COR-L47 (cell line): ENCODE data around the gene ACP6.
A peak's percentile ranks its signal among the peaks of the same experiment; 100 is the strongest.
"Not testable (repeated sequence)": the region's sequence is repeated elsewhere in the genome, so short reads cannot be mapped to it uniquely, and the experiment has no call there.

ENCODE experiments used
- DNase-seq: peaks from one replicate; lab custom pipeline; 2025; lab: John Stamatoyannopoulos, UW

Gene ACP6

DNA sequence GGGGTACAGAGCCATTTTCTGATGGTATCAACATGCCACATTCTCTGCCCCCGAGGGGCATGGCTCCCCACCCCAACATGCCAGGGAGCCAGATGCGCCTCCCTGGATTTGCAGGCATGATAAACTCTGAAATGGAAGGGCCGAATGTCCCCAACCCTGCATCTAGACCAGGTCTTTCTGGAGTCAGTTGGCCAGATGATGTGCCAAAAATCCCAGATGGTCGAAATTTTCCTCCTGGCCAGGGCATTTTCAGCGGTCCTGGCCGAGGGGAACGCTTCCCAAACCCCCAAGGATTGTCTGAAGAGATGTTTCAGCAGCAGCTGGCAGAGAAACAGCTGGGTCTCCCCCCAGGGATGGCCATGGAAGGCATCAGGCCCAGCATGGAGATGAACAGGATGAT is 50.6 kb downstream of the ACP6 start:
- no peak for DNase-seq

DNA sequence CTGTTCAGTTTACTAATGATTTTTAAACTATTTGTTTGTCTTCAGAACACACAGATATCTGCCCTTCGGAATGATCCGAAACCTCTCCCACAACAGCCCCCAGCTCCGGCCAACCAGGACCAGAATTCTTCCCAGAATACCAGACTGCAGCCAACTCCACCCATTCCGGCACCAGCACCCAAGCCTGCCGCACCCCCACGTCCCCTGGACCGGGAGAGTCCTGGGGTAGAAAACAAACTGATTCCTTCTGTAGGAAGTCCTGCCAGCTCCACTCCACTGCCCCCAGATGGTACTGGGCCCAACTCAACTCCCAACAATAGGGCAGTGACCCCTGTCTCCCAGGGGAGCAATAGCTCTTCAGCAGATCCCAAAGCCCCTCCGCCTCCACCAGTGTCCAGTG is 51.6 kb downstream of the ACP6 start:
- DNase-seq = no peak

DNA sequence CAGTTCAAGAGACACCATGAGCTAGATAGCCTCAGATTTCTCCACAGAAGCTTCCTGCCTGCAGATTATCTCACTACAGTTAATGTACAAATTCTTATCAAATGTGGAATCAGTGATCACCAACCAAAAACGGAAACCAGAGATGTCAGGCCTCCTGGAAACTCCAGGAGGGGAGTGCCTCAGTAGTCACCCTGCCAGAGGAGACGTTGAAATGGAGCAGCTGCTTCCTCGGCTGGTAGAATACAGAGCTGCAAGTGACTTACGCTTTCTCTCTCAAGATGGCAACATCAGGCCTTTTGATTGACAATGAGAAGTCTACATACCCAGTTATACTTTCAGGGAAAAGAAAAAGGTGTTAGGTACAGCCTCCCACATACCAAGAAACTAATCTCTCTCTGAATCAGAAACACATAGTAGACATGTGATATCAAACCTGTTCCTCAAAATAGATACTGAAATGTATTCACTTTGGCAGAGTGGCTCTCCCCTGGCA is 52.2 kb downstream of the ACP6 start:
- DNase-seq = no peak

DNA sequence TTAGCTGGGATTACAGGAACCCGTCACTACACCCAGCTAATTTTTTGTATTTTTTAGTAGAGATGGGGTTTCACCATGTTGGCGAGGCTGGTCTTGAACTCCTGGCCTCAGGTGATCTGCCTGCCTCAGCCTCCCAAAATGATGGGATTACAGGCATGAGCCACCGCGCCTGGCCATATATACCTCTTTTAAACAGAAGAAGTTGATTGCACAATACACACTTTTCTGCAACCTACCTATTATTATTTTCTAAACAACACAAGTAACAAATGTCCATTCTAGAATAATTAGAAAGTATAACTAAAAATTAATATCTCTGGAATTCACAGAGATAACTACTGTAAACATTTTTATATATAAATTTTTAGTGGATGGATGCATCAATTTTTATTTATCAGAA is 55.4 kb downstream of the ACP6 start:
- DNase-seq = not testable (repeated sequence)

DNA sequence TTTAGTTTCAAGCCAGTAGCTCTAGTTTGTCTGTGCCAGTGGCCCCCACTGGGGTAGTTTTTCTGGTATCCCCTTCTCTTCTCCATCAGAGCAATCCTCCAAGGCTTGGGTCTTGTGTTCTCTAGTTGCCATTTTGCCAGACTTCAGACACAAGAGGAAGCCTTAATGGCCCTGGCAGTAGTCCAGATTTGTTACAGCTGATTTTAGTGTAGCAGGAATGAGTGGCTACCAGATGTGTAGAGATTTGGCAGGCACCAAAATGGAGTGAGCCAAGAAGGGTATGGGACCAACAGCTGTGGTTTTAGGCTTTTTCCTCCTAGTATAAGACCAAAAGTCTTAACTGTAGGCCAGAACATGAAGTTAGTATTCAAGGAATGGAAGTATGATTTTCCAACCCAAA is 56.8 kb downstream of the ACP6 start:
- peak; percentile 65 for DNase-seq

DNA sequence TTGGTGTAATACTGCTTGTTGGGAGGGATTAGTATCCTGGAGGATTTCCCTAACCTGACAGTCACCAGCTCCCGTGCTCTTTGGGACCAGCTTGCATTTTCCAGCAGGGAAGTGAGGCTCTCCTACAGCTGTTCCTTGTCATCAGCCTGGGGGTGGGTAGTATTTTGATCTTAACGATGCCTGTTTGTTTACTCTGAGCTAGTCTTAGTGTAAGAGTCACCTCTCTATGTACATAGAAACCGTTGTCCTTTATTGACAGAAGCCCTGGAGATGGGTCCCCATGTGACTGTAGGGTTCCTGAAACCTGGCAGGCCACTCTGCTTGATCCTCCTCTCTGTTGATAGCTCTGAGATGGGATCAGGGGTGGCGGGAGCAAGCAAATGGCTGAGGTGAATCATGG is 58.0 kb downstream of the ACP6 start:
- peak; percentile 91 for DNase-seq

DNA sequence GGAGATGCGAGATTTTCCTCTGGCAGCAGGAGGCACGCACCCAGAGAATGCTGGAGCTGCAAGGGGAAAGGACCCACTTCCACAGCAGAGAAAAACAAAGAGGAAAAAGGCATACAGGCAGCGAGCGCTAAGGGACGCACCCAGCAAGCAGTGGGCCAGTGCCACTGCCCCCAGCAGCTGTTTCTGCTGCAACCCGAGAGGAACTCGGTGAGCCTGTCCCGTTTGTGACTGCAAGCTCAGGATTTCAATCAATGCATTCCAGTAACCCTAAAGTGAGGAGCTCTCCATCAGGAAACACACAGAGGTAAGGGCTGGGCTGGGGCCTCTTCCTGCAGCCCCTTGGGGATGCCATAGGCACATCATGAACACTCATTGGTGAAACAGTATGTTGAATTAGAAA is 58.7 kb downstream of the ACP6 start:
- DNase-seq = no peak

DNA sequence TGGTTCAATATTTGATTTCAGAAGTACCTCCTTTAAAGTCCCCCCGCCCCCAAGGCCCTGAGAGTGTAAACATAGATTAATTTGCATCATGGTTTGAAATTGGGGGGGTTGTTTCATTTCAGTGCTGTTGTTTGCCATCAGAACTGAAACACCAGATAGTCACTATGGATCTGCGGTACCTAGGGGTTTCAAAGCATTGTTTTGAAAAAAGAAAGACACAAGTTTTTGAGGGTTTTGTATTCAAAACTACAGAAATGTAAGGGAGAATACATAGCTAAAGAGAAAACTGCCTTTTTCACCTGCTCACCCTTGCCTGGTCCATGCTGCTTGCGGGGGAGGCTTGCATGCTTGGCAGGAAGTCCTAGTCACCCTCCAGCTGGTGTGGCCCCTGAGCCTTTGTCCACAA is 59.3 kb downstream of the ACP6 start:
- peak; percentile 23 for DNase-seq

DNA sequence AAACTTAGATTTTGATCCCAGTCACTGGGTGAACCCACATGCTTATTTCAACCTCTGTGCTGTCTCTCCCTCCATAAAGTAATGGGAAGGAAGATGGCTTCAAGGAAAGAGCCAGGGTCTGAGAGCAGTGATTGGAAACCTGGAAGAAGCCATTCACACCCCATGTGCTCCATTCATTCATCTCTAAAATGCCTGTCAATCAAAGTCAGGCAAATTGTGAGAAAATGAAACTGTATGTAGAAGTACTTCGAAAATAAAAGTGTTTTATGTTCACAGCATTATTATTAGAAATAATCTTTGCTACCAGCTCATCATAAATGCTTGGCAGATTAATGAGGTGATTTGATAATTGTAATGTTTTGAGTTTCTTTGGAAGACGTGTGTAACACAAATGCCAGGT is 61.0 kb downstream of the ACP6 start:
- no peak for DNase-seq

DNA sequence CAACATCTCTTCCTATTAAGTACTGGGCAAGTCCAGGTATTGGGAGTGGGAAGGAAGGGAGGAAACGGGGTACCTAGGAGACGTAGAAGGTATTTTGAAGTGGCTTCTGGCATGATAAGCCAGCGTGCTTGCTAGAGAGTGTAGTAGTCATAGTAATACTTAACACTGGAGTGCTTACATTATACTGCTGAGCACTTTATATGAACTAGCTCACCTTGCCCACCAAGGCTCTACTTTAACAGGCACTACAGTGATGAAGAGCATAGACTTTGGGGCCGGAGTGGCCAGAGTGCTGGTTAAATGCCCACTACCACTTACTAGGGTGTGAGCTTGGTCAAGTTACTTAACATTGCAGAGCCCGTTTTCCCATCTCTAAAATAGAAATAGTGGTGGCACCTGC is 61.7 kb downstream of the ACP6 start:
- DNase-seq = no peak

DNA sequence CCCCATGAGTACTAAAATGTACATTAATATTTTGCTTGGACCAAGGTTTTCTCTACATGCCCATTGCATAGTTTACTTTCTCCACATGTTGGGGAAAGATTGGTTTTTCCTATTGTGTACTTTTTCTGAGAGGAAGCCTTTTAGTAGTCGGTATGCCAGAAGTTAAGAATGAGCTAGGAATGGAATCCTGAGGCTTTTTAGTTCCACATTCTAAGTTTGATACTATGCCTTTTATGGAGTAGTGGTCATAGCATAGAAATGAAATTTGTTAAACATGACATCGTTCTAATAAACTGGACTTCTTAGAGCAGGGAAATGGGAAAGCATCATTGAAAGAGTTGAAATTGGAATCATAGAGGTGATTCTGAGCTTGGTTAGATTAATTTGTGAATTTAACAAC is 64.7 kb downstream of the ACP6 start:
- DNase-seq = no peak

DNA sequence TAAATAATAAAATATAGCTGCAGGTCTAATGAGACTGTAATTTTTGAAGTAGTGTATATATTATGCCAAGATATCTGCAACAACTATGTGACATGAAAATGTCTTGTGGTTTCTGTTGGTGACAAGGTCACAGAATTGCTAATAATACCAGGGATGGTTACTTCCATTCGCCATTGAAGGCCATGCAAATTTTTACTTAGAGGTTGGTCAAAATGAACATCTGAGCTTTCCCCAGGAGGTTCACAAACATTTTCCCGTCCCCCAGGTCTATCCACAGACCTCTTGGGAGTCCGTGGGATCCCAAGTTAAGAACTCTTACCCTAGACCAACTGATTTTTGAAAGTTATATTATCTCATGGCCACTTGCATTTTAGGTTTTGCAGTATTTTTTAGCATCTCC is 66.3 kb downstream of the ACP6 start:
- DNase-seq = no peak

DNA sequence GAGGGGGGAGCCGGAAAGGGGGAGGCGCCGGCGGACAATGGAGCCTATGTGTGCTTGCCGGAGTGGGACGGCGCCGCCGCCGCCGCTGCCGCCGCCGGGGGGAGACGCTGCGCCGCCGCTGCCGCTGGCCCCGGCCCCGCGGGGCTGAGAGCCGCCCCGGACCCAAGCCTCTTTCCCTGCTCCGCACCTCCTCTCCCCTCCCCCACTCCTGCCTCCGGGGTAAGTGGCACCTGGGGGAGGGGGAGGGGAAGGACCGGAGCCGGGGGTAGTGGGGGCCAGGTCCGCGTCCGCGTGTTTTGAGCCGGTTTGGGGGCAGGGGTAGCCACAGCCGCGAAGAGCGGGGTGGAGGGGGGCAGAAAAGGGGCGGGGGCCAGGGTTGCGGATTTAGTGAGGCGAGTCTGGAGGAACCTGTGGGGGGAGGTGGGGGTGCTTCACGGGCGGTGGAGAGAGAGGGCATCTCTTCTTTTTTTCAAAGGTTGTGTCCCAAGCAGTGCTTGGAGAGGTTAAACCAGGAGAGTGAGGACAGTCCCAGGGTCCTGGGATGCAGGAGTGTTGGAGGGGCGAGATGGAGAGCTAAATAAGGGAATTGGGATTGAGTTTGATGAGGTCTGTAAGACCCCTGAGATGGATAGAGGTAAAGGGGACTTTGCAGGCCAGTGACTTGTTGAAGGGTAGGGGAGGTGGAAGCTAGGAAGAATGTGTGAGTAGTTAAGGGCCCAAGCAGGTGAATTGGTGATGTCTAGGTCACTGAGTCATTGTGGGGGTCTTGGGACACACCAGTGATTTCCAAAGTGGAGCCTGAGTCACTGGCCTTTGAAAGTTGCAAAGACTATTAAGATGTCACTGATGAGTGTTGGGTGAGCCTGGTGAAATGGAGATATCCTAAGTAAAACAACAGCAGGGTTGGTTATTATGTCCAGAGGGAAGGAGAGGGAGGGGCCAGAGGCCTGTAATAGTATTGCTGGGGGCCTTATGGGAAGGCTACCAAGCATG is 69.9 kb downstream of the ACP6 start:
- no peak for DNase-seq

DNA sequence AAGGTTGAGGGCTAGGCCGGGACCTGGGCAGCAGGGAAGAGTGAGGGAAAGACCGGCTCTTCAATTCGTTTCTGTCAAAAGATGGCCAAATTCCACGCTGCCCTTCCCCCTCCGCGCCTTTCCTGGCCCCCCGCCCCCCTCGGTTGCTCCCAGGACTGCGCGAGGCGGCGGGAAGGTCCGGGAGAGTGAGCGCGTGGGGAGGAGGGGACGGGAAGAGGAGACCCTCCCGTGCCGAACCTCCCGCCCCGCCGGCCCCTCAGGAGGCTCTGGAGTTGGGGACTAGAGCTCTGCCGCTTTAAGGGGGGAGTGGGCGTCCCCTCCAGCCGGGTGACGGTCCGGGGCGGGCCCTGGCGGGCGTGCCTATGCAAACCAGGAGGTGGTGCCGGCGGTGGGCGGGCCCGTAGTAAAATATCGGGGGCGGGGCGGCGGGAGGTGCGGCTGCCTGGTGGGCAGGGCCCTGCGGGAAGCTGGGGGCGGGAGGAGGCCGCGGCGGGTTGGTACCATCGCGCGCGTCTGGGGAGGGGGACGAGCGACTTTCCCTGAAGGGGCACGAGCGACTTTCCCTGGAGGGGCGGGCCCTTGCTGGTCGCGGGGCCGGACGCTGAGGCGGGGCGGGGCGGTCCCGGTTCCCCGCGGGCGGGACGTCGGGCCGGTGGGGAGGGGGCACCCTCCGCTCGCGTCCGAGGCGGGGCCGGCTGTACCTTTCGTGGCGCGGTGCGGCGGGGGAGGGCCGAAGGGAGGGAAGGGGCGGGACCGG is 70.8 kb downstream of the ACP6 start:
- DNase-seq = peak; percentile 98

DNA sequence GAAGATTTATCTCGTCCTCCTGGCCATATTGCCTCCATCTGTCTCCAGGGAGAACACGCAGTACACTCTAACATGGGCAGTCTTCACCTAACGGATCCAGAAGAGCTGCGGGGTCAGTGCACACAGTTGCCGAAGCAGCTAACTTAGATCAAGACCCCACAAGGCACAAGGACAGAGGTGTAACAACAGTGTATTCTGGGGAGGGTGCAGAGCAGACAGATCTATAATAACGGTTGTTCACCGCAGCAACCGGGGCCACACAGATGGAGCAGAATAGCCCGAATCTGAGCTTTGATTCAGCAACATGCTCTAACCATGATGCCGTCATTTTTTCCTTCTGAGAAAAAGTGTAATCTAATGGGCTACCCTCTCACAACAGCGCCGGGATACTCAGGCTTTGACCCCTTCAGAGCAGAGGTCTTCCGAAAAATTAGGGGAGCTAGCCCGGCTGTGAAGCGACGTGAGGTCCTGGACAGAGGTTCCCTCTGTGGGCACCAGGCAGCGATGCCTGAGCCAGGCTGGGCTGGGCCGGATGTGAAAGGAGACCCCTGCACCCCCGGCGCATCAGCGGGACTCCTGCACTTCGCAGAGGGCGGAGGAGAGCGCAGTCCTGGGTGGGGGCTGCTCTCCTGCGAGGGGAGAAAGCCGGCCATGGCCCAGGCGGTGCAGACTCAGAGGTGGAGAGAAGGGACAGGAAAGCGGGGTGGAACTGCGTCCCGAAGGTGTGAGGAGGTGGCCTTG is 71.5 kb downstream of the ACP6 start:
- peak; percentile 42 for DNase-seq

DNA sequence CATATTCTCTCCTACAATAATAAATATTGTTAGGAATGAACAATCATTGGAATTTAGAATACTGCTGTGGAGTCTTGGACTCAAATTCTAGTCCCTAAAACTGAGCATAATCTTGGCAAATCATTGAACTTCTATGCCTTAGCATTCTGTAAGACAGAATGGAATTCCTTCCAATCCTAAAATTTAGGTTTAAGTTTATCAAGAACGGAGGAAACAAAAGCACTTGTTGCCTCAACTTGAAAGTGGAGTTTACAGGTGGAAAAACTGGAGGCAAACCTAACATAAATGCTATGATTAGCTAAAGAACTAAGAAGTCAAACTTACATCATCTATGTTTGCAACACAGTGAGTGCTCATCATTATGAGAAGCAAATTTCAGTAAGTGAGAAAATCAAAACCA is 73.3 kb downstream of the ACP6 start:
- DNase-seq = no peak
